GM18867 (cell line): ENCODE results near the gene CAMTA1.

Experiments used
- ATAC-seq: cut with Tn5 transposase; IDR thresholded peaks from one replicate; pipeline ENCODE4 v1.9.1; 2021; ENCODE audit warnings: mild to moderate bottlenecking, moderate library complexity; ENCODE audit not compliant: unreplicated experiment

CAMTA1 gene

DNA sequence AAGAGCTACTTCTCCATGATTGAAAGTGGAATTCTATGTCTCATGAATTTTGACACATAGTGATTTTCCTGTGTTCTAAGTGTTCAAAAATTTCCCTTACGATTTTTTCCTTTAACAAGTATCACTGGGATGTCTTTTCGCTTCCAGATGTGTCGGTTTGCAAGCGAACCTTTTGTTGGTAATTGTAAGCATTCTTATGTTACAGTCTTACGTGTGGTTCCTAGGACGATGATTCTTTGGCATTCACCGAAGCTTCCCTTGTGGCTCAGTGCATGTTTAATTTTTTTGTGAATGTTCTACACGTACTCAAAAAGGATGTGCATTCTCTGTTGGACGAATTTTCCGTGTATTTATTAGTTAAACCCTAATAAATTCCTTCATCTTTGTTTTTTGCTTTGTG is 211.6 kb downstream of the CAMTA1 start:
- ATAC-seq, result no peak

DNA sequence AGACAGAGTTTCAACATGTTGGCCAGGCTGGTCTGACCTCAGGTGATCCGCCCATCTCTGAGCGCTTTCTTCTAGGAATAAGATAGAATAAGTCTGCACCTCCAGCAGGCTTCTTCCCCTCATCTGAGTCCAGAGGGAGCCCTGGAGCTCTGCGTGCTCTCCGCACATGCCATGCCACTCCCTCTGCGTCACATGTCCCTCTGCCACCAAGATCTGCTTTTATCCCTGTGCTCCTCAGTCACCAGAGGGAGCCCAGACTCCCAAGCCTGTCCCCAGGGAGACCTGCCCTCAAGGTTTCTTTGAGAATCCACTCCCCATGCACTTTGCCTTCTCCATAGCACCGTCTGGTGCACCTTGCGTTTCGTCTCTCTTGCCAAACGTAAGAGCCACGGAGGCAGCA is 213.0 kb downstream of the CAMTA1 start:
- ATAC-seq, result no peak

DNA sequence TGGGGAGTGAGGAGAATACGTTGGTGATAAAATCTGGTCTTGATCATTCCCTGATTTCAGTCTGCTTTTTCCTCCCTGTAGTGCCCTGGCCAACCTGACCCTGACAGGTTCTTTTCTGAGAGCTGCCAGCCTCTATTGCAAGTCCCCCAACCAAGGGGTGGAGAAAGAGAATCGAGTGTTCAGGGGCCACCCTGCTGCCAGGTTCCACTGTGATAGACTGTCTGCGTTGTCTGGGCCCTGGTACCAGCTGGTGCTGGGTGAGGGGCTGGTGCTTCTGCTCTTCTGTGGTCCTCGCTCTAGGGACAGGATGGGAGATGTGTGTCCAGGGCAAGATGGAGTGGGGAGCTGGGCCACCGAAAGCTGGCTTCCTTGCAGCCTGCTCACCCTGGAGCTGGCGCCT is 214.6 kb downstream of the CAMTA1 start:
- no peak for ATAC-seq

DNA sequence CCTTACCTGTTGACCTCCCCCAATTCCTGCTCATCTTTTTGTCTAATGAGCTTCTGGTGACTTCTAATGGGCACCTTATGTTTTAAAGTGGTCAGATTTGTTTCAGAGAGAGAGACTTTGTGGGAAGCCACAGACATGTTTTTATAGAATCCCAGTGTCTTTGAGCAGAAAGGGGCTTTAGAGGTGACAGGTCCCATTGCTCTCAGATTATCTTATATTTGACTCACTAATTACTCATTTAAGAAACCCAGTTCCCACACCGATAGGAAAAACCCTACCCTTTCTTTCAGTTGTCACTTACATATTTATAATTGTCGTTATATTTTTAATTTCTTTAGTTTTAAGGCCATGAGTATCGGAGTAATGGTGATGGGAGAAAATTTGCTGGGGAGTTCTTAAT is 215.5 kb downstream of the CAMTA1 start:
- no peak for ATAC-seq

DNA sequence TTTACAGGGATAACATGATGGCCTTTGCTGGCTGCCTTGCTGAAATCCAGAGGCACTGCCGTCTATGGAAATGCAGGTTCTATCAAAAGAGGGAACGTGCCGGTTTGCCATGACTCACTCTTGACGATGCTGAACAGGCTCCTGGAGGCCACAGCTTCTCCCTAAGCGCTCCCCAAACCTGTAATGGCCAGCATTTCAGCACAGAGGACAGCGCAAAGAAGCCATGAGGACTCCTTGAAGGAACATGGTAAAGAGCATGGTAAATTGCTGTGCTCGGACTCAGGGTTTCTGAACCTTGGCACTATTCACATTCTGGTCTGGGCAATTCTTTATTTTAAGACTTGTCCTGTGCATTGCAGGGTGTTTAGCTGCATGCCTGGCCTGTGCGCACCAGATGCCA is 217.5 kb downstream of the CAMTA1 start:
- no peak for ATAC-seq

DNA sequence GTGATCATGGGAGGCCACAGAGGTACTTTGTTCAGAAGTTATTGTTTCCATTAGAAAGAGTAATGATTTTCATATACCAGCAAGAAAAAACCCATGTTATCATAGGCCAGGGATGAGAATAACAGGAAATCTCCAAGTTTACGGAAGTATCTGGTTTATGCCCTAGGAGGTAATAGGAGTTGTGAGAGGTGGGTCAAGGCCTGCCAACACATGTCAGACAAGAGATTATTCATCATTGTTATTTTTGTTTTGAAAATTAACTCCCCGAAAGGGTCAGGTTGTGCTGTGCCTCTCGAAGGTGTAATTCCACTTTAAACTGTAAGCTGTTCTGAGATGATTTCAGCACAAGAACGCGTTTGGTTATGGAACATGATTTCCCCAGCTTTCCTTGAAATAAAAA is 218.4 kb downstream of the CAMTA1 start:
- ATAC-seq, result no peak

DNA sequence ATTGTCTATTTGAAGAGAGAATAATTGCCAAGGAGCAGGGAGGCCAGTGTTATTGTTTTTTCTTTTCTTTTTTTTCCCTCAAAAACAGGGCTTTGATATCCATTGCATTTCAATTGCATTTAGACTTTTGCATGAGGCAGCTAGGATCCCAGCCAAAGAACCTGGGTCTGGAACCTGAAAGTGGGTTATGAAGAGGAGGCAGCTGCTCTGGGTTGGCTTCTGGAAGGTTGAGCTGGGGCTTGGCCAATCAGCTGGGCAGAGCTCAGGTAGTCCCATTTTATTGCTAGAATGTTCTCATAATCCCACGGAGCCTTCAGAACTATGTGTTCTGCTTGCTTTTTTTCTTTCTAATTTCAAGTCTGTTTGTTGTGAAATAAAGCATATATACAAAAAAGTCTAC is 218.9 kb downstream of the CAMTA1 start:
- no peak for ATAC-seq

DNA sequence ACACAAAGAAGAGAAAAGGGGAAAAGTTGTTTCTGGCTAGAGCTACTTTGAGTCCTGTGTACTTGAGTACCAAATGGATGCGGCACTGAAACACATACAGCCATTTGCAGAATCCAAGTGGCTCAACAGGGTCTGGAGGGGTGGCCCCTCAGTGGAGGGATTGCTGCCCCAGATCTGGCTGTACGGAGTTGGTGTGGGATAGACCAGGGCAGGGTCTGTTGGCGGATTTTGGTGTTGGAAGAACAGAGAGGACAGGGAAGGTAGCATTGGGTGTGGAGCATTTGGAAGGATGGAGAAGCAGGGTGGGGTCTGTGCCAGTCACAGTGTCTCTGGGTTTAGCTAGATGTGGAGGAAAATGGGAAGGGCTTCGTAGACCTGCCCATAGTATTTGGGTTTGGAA is 220.5 kb downstream of the CAMTA1 start:
- ATAC-seq, result no peak

DNA sequence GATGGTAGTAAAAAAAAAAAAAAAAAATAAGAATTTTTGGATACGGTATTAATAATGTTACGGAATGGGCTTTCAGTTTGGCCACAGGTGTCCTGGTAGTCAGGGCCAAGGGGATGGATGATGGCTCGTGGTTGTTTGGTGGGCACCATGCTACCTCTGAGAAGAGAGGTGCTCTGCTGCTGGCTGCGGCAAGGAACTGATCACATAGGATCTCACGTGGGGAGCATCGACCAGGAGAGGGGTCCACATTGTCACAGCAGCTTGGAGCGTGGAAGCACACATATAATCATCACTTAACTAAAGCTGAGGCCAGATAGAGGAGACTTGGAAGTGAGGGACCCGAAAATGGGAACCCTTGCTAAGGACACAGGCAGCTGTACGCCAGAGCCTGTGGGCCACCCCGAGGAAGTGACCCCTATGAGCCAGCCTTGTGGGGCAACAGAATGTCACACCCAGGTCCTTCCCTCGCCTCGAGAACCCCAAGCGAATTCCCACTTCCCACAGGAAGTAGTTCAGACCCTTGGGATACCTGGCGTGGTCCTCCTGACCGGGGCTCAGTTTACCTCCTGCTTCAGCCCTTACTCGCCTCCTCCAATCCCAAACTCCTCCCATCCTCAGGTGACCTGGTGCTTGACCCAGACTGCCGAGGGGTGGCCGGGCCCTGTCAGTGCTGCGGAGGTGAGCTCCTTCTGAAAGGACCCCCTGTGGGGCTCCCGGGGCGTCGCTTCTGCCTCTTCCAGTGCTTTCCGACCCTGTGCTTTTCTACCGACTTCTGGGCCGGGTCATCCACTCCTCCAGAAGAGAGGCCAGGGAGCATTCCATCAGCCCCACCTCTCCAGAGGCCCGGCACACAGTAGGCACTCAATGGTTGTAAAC is 222.0 kb downstream of the CAMTA1 start:
- no peak for ATAC-seq

DNA sequence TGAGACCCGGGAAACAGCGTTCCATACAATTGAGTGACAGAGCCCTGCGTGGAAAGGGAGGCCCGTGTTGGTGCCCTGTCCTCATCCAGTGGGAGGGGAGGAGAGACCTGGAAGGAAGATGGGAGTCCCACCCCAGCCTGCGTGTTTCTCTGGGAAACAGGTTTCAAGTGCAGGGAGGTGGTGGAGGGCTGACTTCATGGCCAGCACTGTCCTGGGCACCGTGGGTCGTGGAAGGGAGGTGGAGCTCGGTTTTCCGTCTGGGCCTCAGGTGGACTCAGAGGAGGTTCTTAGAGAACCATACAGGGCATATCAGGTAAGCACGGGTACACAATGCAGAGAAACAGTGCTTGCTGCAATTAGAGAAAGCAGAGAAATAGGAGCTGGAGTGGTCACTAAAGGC is 222.6 kb downstream of the CAMTA1 start:
- no peak for ATAC-seq

DNA sequence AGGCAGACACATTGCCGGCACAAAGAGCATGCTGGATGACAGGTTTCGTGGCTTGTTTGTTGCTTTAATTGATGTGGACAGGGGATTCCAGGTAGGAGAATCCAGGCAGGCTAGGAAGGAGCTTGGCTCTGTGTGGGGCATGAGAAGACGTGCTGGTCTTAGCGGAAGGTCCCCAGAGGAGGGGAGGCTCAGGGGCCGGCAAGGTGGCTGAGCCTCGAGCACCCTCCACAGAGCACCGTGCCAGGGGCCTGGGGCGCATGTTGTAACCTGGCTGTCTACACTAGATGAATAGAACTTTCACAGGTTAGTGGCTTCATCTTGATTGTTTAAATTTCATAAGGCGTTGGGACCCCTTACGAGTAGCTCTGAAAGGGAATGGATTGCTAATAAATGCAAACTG is 223.1 kb downstream of the CAMTA1 start:
- ATAC-seq, result no peak

DNA sequence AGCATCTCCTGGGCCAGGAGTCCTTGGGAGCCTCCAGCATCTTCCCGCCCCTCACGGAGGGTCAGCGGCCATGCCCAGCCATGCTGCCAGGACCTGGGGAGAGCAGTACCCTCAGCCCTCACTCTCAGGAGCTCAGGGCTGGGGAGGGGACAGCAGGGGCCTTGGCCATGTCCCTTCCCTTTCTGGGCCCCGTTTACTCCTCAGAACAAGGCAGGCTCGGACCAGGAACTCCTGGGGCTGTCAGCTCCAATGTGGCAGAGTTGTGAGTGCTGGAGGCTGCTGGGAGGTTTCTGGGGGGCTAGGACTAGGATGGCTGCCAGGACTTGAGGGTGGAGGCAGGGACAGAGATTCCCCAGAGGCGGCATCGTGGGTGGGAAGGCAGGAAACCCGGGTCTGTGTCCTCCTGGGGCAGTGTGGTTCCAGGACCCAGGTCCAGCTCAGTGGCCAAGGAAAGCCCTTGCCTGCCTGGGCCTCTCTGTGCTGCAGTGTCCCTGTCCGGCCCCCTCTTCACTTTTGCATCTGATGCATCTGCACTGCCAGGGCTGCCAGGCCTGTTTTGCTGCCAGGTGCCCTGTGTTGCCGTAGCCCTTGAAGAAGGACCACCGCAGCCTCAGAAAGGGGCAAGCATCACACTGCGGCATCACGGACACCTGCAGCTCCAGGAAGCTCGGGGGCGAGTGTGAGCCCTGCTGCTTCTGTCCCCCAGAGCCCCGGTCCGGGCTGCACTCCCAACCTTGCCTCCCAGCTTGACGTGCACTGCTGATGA is 223.9 kb downstream of the CAMTA1 start:
- no peak for ATAC-seq

DNA sequence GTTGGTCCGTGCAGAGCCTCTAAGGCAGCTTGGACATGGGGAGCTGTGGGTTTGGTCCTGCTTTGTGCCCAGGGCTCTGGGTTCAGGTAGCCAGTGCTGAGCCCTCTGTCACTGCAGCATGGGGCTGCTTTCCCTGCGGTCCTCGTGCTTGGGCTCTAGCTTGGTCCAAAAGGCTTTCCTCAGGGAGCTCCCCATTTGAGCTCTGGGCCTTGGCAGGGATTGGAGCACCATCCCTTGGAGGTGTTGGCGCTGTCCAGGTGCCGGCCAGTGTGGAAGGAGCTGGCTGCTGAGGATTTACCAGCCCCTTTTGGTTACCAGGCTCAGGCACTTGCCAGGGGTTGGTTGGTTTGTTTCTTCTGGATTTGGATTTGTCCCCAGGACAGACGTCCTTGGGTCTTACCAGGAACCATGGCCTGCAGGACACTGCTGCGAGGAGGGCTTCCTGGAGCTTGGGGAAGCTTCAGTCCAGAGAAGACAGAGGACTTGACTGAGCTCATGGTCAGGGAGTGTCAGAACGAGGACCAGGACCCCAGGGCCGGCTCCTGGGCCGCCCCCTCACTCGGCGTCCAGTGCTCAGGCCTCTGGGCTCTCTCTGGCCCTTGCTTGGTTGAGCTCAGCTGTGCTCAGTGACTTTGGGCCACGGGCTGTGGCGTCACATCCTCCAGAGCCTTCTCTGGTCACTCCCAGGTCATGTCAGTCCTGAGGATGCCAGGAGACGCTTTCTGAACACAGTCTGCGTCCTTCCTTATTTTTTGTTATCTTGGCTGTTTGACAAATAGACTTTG is 224.7 kb downstream of the CAMTA1 start:
- ATAC-seq, result no peak

DNA sequence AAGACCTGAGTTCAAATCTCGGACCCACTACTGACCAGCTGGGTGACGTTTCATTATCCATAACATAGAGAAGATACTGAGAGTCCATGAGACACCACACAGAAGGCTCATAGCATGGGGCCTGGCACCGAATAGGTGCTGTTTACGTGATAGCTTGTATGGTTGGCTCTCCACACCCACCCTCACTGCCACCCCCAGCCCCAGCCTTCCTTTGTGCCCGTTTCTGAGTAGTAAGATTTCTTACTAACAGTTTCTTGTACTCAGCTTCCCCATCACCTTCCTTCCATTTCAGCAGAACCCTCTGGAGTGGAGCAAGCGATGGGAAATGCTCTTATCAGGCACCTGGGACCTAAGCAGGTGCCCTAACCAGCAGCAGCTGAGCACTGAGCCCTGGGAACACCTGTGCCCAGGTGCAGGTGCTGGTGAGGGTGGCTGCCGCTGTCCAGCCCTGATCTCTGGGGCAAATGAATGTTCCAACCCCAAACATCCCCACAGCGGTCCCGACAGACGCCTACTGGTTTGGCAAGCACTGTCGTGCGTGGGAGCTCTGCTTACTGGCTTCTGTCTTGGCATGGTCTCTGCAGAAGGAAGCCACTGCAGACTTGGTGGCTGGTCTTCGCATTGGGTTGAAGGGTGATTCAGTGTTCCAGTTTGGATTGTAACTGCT is 225.4 kb downstream of the CAMTA1 start:
- ATAC-seq, result no peak

DNA sequence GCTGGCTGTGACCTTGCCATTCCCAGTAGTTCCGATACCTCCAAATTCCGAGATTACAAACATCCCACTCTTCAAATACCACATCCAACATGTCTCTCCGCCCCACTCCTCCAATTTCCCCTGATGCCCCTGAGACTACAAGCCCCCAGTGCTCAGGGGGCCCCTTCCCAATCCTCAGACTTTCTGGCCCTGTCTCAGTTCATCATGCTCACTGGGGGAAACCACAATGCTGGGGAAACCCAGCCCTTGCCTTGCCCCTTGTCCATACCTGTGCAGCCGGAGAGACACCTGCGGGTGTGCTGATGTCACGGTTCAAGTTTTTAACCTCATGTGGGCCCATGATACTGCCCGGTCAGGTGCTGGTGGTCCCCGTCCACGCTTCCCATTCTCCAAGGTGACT is 226.6 kb downstream of the CAMTA1 start:
- no peak for ATAC-seq

DNA sequence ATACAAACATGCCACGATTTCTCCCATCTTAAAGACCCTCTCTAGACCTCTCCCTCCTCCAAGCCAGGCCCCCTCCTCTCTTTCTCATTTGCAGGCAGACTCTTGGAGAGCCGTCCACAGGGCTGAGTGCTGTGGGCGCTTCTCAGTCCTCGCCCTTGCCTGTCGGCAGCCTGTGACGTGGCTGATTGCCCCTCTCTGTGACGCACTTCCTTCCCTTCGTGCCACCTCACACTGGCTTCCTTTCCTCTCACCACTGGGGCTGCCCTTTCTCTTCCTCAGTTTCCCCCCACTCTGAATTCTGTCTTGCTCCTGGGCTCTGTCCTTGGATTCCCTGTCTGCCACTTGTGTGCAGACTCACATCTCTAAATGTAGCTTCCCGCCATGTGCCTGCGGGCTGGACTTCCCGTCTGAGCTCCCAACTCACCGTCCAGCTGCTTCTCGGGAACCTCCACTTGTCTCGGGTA is 227.2 kb downstream of the CAMTA1 start:
- ATAC-seq, result no peak

DNA sequence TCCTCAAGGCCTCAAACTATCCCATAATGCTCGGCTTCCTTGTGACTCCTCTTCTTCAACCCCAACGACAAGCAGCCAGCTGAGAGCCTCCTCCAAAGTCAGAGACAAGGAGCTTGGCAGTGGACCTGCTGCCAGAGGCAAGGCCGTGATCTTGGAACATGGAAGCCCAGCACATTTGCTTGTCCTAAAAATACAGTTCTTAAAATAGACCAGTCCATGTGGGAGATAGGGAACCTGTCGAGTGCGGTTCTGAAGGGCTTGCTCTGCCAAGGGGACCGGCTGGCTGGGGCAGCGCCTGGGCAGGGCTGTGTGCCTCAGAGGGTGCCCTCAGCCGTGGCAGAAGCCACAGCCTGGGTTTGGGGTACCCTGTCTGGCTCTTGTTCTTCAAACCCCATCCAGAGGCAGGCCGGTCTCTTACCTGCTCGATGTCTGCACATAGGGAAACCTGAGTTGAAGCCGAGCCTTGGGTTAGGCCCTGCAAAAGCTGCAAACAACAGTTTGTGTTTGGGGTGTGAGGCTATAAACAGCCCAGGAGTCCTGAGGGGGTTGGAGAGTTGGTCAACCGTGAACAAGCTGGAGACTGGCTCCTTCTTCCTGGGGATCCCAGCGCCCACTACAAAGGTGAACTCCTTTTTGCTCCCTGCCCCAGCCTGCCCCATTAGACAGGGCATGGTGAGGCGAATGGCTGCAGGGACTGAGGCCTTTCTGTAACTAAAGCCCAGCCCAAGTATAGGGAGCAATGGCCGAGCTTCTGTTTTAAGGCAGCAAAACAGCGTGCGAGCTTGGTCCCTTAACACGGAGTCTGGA is 228.8 kb downstream of the CAMTA1 start:
- no peak for ATAC-seq

DNA sequence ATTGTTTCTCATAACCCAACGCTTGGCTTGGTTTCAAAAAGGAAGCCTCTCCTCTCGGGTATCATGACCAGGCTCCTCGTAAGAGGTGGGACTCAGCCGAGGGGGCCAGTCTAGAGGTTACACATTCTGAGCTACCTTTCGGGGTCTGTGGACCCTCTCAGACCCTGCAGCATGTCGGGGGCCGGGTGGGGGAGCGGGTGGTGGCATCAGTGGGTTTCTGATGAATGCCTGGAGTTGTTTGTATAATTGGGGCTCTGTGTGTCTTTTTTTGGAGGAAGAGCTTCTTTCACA is 229.3 kb downstream of the CAMTA1 start:
- ATAC-seq, result no peak

DNA sequence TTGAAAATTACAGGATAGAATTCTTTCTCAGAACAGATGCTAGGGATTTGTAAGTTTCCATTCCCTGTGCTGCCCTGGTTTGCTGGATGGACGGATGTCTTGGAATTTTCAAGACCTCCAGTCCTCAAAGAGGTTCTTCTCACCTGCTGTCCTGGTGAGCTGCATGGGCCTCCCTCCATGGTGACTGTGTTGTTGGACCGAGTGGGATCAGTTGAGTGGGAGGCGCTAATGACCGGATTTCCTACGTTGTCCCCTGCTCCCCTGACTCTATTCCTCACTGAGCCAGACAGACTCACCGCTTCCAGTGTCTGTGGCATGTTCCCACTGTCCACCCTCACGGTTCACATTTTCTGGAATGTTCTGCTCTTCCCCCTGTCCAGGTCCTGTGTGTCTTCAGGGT is 229.8 kb downstream of the CAMTA1 start:
- ATAC-seq, result no peak

DNA sequence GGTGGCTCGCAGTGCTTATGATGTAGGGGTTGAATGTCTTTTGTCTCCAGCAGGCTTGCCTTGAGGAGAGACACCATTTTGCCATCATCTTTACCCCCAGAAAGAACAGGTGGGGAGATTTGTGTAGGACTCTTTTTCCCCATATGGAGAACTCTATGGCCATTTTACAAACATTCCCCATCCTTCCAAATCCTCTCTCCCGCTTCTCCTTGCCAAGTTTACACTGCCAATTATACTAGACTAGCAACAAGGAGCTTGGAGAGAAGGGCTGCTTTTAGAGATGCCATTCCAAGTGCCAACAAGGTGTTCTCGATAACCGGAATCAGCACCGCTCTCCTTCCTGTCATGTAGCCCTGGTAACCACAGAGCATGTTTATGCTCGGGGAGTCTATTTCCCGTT is 233.1 kb downstream of the CAMTA1 start:
- ATAC-seq, result no peak
